Stimulated activated CD4-positive, alpha-beta T cell treated with anti-CD3 and anti-CD28 coated beads, Interleukin-1b, Interleukin-23, amount 100 ng/mL, for 1 hour (primary cell): Measurements from ENCODE around the gene FOXP2.
"Not testable (repeated sequence)": the region's sequence is repeated elsewhere in the genome, so short reads cannot be mapped to it uniquely, and the experiment has no call there.

Source experiments
- DNase-seq, 2 donors: peaks; one replicate each; pipeline ENCODE4 v3.0.0-alpha.2; 2020; ENCODE audit warnings: low read depth in 2 of 2

FOXP2 gene

GRCh38 chr7:114590298-114590697 is 175.7 kb downstream of the FOXP2 start:
- DNase-seq = no peak

- no peak for DNase-seq
These were observed 184.3 kb downstream of the FOXP2 start for GRCh38 chr7:114598946-114599345.

GRCh38 chr7:114606100-114606499 is 191.5 kb downstream of the FOXP2 start:
- DNase-seq = no peak

- not testable (repeated sequence) for DNase-seq
These were observed 194.2 kb downstream of the FOXP2 start for GRCh38 chr7:114608822-114609221.

GRCh38 chr7:114620208-114620607 is 205.6 kb downstream of the FOXP2 start:
- DNase-seq = no peak

GRCh38 chr7:114622221-114622620 is 207.6 kb downstream of the FOXP2 start:
- DNase-seq = no peak

GRCh38 chr7:114623146-114623545 is 208.5 kb downstream of the FOXP2 start:
- no peak for DNase-seq

GRCh38 chr7:114627231-114627630 is 212.6 kb downstream of the FOXP2 start:
- no peak for DNase-seq

- no peak for DNase-seq
These were observed 213.7 kb downstream of the FOXP2 start for GRCh38 chr7:114628362-114628761.

GRCh38 chr7:114629762-114630161 is 215.1 kb downstream of the FOXP2 start:
- no peak for DNase-seq

- no peak for DNase-seq
These were observed 215.8 kb downstream of the FOXP2 start for GRCh38 chr7:114630201-114630990.

GRCh38 chr7:114631249-114631822 is 216.7 kb downstream of the FOXP2 start:
- DNase-seq = no peak

GRCh38 chr7:114639451-114639850 is 224.8 kb downstream of the FOXP2 start:
- no peak for DNase-seq

GRCh38 chr7:114644455-114644854 is 229.8 kb downstream of the FOXP2 start:
- no peak for DNase-seq

GRCh38 chr7:114645451-114645850 is 230.8 kb downstream of the FOXP2 start:
- DNase-seq = no peak

GRCh38 chr7:114647518-114647917 is 232.9 kb downstream of the FOXP2 start:
- no peak for DNase-seq

- no peak for DNase-seq
These were observed 233.5 kb downstream of the FOXP2 start for GRCh38 chr7:114648117-114648516.

GRCh38 chr7:114648680-114649079 is 234.1 kb downstream of the FOXP2 start:
- DNase-seq = no peak

- no peak for DNase-seq
These were observed 235.1 kb downstream of the FOXP2 start for GRCh38 chr7:114649689-114650088.

GRCh38 chr7:114650491-114650890 is 235.9 kb downstream of the FOXP2 start:
- no peak for DNase-seq

- DNase-seq = no peak
These were observed 237.4 kb downstream of the FOXP2 start for GRCh38 chr7:114652041-114652440.

- DNase-seq = no peak
These were observed 238.9 kb downstream of the FOXP2 start for GRCh38 chr7:114653364-114654088.

GRCh38 chr7:114656466-114656865 is 241.9 kb downstream of the FOXP2 start:
- no peak for DNase-seq
